HepG2 (cell line): Measurements from ENCODE around the gene MAPK12. TPM values are rescaled to one million over a fixed set of nuclear protein-coding genes. Genes with fewer than 3 reads are reported as not detected.

Experiments
- BCLAF1 ChIP-seq: fragments of 450-650 bp; IDR thresholded peaks from 2 replicates; pipeline ENCODE4 v1.6.1; 2017; ENCODE audit warnings: mild to moderate bottlenecking
- E2F5 ChIP-seq: sonication (generic); formaldehyde crosslinking; conservative IDR thresholded peaks from 2 replicates; pipeline ENCODE4 v1.4.0; 2020; ENCODE audit warnings: missing genetic modification reagents
- EHMT2 ChIP-seq: fragments of 200-600 bp; sonication (generic); IDR thresholded peaks from 2 replicates; pipeline ENCODE4 v1.7.0; 2017; ENCODE audit warnings: antibody characterized with exemption, low read depth, low read length, borderline replicate concordance
- GATAD1 ChIP-seq: IDR thresholded peaks from 2 replicates; pipeline ENCODE4 v1.6.1; 2016; ENCODE audit warnings: missing genetic modification reagents, missing compliant biosample characterization
- HNRNPUL1 ChIP-seq: fragments of 200-400 bp; formaldehyde crosslinking; IDR thresholded peaks from 2 replicates; pipeline ENCODE4 v1.6.1; 2017; ENCODE audit warnings: low read depth, mild to moderate bottlenecking, low read length, moderate library complexity
- JUN ChIP-seq: sonication (generic); formaldehyde crosslinking; IDR thresholded peaks from 2 replicates; pipeline ENCODE4 v1.4.0; 2020; ENCODE audit warnings: mild to moderate bottlenecking, missing genetic modification reagents
- KAT7 ChIP-seq: IDR thresholded peaks from 2 replicates; pipeline ENCODE4 v1.6.1; 2018; ENCODE audit warnings: borderline replicate concordance, missing compliant biosample characterization
- MIER2 ChIP-seq: IDR thresholded peaks from 2 replicates; pipeline ENCODE4 v1.6.1; 2016; ENCODE audit warnings: missing biosample characterization, missing genetic modification reagents
- NR0B2 ChIP-seq: sonication (generic); formaldehyde crosslinking; IDR thresholded peaks from 2 replicates; pipeline ENCODE4 v1.4.0; 2020; ENCODE audit warnings: mild to moderate bottlenecking, missing genetic modification reagents
- RXRA ChIP-seq: sonication (generic); formaldehyde crosslinking; IDR thresholded peaks from 2 replicates; pipeline ENCODE4 v1.5.1; 2020; ENCODE audit warnings: missing genetic modification reagents
- STAT5B ChIP-seq: sonication (generic); formaldehyde crosslinking; IDR thresholded peaks from 2 replicates; pipeline ENCODE4 v1.4.0; 2020; ENCODE audit warnings: missing genetic modification reagents
- TSC22D2 ChIP-seq: sonication (generic); formaldehyde crosslinking; IDR thresholded peaks from 2 replicates; pipeline ENCODE4 v1.5.1; 2020; ENCODE audit warnings: missing genetic modification reagents, mild to moderate bottlenecking, borderline replicate concordance
- ZMYM3 ChIP-seq: sonication (generic); formaldehyde crosslinking; IDR thresholded peaks from 2 replicates; pipeline ENCODE4 v1.5.1; 2020; ENCODE audit warnings: mild to moderate bottlenecking, missing genetic modification reagents
- ZNF318 ChIP-seq: sonication (generic); formaldehyde crosslinking; IDR thresholded peaks from 2 replicates; pipeline ENCODE4 v1.4.0; 2020; ENCODE audit warnings: mild to moderate bottlenecking, missing genetic modification reagents
- ZNF468 ChIP-seq: sonication (generic); formaldehyde crosslinking; IDR thresholded peaks from 2 replicates; pipeline ENCODE4 v1.8.0; 2022; ENCODE audit warnings: mild to moderate bottlenecking, moderate library complexity, missing genetic modification reagents
- ZNF577 ChIP-seq: sonication (generic); formaldehyde crosslinking; IDR thresholded peaks from 2 replicates; pipeline ENCODE4 v1.4.0; 2020; ENCODE audit warnings: mild to moderate bottlenecking, low read depth, missing genetic modification reagents, borderline replicate concordance
- polyA plus RNA-seq, 8 experiments: library from polyadenylated mRNA; depleted of rRNA in 3 of 8; stranded (reverse) in 7 of 8; unstranded in 1 of 8; fragments of >200 nt; fragmentation: Illumina TruSeq in 4 of 8; extraction: Trizol in 4 of 8; gene quantifications; 2 replicates each; pipeline versions ENCODE4 v1.2.1 to v1.2.3, GENCODE V29; 2011 to 2016; ENCODE audit warnings: low read depth in 4 of 8, missing spikeins in 1 of 8, mixed read lengths in 1 of 8; ENCODE audit not compliant: insufficient read depth in 1 of 8
- total RNA-seq, 5 experiments: library from RNA; depleted of rRNA; stranded (reverse); fragments of >200 nt; fragmentation: Illumina TruSeq; extraction: Trizol; gene quantifications; 2 replicates each; pipeline ENCODE4 v1.2.3, GENCODE V29; 2016; ENCODE audit warnings: low read depth in 1 of 5

The MAPK12 gene
- total and polyA plus RNA-seq, 2 of the 13 experiments (the other 11 are each of a cell fraction or from before 2014, with no cell fraction given) = 22.2 to 23.3 TPM

GRCh38 chr22:50270666-50271394 is 9.3 kb upstream of the MAPK12 start (continued):
- TF ChIP-seq ZNF318 (CRISPR knock-in tag) (peak; percentile 36; the same call in 1 of the 2 replicates), BCLAF1 (no peak), TSC22D2 (peak; percentile 95), ZNF577 (CRISPR knock-in tag) (no peak), JUN (no peak), EHMT2 (peak; percentile 63), ZMYM3 (no peak), STAT5B (peak; percentile 85; the same call in 1 of the 2 replicates), MIER2 (CRISPR knock-in tag) (peak; percentile 98), GATAD1 (CRISPR knock-in tag) (peak; percentile 76), ZNF468 (CRISPR knock-in tag) (no peak), E2F5 (CRISPR knock-in tag) (peak; percentile 60; the same call in 1 of the 2 replicates), NR0B2 (CRISPR knock-in tag) (peak; percentile 69; the same call in 1 of the 2 replicates), KAT7 (CRISPR knock-in tag) (no peak), RXRA (CRISPR knock-in tag) (0 out of 2 replicates have a peak, but pooled peaks have one; percentile 62), HNRNPUL1 (no peak)
